Measurements from ENCODE around the gene CTU1.
A peak's percentile ranks its signal among the peaks of the same experiment; 100 is the strongest.

The CTU1 gene

DNA sequence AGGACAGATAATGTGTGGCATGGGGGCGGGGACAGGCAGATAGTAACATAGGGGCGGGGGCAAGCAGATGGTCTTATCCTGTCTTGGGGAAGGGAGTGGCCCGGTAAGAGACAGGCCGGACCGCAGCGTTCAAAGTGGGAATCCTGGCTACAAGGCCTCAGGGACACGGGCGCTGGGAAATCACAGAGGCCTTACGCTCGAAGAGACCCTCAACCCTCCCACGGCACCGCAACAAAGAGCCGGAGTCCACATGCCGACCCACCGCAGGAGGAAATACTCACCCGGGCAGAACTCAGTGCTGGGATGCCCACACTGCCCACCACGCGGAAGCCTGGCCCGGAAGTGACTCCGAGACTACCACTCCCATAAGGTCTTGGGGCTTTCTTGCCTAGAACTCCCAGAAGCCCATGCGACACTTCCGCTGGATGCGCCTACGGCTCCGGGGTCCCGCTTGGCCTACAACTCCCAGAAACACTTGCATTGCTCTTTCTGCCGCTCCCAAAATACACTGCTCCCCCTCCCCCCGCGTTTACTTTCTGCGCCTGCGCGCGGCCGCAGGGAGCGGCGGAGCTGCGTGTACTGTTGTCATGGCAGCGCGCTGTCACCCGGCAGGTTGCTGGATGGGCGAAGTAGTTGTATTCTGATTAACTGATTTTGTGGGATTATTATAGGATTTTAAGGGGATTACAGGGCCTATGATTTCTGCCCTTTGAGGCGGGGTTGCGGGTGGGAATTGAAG lies at the start of gene CTU1:
TSS of gene CTU1 (minus strand) at position 344 of the 739 bp plus-strand sequence. CDS start 3,840 bp downstream, outside the sequence.
- TF ChIP-seq, protein P1, sequence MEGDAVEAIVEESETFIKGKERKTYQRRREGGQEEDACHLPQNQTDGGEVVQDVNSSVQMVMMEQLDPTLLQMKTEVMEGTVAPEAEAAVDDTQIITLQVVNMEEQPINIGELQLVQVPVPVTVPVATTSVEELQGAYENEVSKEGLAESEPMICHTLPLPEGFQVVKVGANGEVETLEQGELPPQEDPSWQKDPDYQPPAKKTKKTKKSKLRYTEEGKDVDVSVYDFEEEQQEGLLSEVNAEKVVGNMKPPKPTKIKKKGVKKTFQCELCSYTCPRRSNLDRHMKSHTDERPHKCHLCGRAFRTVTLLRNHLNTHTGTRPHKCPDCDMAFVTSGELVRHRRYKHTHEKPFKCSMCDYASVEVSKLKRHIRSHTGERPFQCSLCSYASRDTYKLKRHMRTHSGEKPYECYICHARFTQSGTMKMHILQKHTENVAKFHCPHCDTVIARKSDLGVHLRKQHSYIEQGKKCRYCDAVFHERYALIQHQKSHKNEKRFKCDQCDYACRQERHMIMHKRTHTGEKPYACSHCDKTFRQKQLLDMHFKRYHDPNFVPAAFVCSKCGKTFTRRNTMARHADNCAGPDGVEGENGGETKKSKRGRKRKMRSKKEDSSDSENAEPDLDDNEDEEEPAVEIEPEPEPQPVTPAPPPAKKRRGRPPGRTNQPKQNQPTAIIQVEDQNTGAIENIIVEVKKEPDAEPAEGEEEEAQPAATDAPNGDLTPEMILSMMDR (IDR thresholded peaks at IDR 0.05; ENCODE audit: low read depth, low read length): no peak
- Histone ChIP-seq H3K27me3 (ENCODE audit: insufficient read depth, low read depth, severe bottlenecking) (peaks cover 25% of the 10 kb centered on the region), H3K27ac (peak within 1 kb of the TSS; percentile 70)

DNA sequence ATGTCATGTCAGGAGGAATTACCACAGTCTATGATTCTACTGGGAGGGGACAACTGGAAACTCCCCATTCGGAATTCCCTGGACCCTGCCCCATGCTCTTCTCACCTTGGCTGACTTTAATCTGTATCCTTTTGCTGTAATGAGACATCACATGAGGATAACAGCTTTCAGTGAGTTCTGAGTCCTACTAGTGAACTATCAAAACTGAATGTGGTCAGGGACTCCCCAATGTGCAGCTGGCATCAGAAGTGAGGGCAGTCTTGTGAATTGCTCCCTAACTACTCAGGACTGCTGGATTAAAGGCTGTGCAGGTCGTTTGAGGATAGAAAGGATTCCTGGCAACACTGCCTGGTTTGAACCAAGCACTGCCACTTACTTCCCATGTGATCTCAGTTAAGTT lies 49.1 kb upstream of the CTU1 start:
- Histone ChIP-seq H3K27me3 (ENCODE audit: insufficient read depth, low read depth, severe bottlenecking) (peaks cover 89% of the 10 kb centered on the region), H3K9me3 (ENCODE audit: severe bottlenecking) (no peaks in the 10 kb centered on the region), H3K27ac (no peak overlapping the region), H3K36me3 (no peaks in the 10 kb centered on the region), H3K4me3 (ENCODE audit: low read depth, low read length) (no peak overlapping the region)
- DNase-seq: no peak
- TF ChIP-seq, protein P1 (IDR thresholded peaks at IDR 0.05; ENCODE audit: low read depth, low read length): no peak

More for the DNA sequence above, at the start of gene CTU1:
- Histone ChIP-seq H3K36me3 (no peaks in the 10 kb centered on the region), H3K4me3 (ENCODE audit: low read depth, low read length) (peak within 1 kb of the TSS; percentile 56), H3K9me3 (ENCODE audit: severe bottlenecking) (no peaks in the 10 kb centered on the region)
- DNase-seq: peak; percentile 98

DNA sequence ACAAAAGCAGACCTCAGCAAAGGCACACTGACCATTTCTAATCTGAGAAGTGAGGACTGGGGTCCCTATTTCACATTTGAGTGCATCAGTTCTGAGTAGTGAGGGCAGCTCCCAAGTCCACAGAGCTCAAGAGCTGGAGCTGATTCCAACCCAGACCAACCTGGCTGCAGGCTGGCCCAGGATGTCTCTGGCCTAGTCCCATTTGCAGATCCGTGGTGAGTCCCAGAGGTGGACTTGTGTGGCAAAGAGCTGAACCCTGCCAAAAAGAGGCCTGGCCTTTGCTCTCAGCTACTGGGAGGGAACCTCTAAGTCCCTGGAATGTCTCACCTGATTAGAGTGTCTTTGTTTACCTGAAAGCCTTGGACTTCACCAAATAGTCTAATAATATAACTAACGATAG lies 48.5 kb upstream of the CTU1 start:
- H3K27ac ChIP-seq: no peak overlapping the region
- peaks cover 89% of the 10 kb centered on the region for H3K27me3 ChIP-seq (ENCODE audit: insufficient read depth, low read depth, severe bottlenecking)
- TF ChIP-seq, protein P1 (IDR thresholded peaks at IDR 0.05; ENCODE audit: low read depth, low read length): no peak

DNA sequence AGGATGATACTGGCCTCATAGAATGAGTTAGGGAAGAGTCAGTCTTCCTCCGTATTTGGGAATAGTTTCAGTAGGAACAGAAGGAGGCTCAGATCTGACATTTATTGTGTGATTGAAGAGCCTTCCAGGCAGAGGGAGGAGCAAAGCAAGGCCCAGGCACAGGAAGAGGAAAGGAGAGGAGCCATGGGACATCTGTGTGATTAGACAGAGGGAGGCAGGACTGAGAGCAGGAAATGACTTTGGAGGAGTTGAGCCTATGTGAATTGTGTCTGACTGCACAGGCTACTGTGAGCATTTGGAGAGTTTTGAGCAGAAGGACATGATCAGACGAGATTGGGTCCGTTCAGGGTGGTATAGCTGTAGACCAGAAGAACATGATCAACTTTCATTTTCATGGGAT lies 42.4 kb upstream of the CTU1 start:
- Histone ChIP-seq H3K27ac (no peak overlapping the region), H3K27me3 (ENCODE audit: insufficient read depth, low read depth, severe bottlenecking) (peaks cover 86% of the 10 kb centered on the region), H3K9me3 (ENCODE audit: severe bottlenecking) (no peaks in the 10 kb centered on the region), H3K4me3 (ENCODE audit: low read depth, low read length) (no peak overlapping the region), H3K36me3 (no peaks in the 10 kb centered on the region)
- DNase-seq: no peak
- TF ChIP-seq, protein P1 (IDR thresholded peaks at IDR 0.05; ENCODE audit: low read depth, low read length): no peak

More for the DNA sequence above, 48.5 kb upstream of the CTU1 start:
- no peaks in the 10 kb centered on the region for H3K36me3 ChIP-seq
- no peak for DNase-seq
- no peak overlapping the region for H3K4me3 ChIP-seq (ENCODE audit: low read depth, low read length)
- H3K9me3 ChIP-seq (ENCODE audit: severe bottlenecking): no peaks in the 10 kb centered on the region

DNA sequence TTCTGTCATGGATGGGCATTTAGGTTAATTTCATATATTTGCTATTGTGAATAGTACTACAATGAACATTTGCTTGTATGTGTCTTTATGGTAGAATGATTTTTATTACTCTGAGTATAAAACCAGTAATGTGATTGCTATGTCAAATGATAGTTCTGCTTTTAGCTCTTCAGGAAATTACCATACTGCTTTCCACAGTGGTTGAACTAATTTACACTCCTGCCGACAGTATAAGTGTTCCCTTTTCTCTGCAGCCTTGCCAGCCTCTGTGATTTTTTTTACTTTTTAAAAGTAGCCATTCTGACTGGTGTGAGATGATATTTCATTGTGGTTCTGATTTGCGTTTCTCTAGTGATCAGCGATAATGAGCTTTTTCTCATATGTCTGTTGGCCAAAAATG lies 40.4 kb upstream of the CTU1 start:
- no peak overlapping the region for H3K27ac ChIP-seq
- H3K27me3 ChIP-seq (ENCODE audit: insufficient read depth, low read depth, severe bottlenecking): peaks cover 82% of the 10 kb centered on the region
- TF ChIP-seq, protein P1 (IDR thresholded peaks at IDR 0.05; ENCODE audit: low read depth, low read length): no peak
- no peaks in the 10 kb centered on the region for H3K9me3 ChIP-seq (ENCODE audit: severe bottlenecking)
- H3K4me3 ChIP-seq (ENCODE audit: low read depth, low read length): no peak overlapping the region
- no peak for DNase-seq
- no peaks in the 10 kb centered on the region for H3K36me3 ChIP-seq

DNA sequence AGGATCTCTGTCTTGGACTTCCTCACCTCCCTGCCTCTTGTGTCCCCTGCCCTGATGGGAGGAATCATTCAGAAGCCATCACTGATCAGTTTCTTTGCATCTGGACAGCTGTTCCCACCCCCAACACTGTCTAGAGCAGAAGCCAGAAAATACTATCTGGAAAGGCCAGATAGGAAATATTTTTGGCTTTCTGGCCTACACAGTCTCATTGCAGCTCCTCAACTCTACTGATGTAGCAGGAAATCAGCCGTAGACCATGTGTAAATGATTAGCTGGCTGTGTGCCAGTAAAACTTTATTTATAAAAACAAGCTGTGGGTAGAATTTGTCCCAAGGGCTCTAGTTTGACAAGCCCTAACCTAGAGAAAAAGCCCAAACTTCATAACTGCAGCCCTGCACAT lies 39.5 kb upstream of the CTU1 start:
- peaks cover 76% of the 10 kb centered on the region for H3K27me3 ChIP-seq (ENCODE audit: insufficient read depth, low read depth, severe bottlenecking)
- no peaks in the 10 kb centered on the region for H3K36me3 ChIP-seq
- no peak overlapping the region for H3K4me3 ChIP-seq (ENCODE audit: low read depth, low read length)
- DNase-seq: no peak
- TF ChIP-seq, protein P1 (IDR thresholded peaks at IDR 0.05; ENCODE audit: low read depth, low read length): no peak
- H3K9me3 ChIP-seq (ENCODE audit: severe bottlenecking): no peaks in the 10 kb centered on the region
- no peak overlapping the region for H3K27ac ChIP-seq
